ENCODE measurements around the gene DLK2. TPM values are rescaled to one million over a fixed set of nuclear protein-coding genes. Genes with fewer than 3 reads are reported as not detected.
"Not testable (repeated sequence)": the region's sequence is repeated elsewhere in the genome, so short reads cannot be mapped to it uniquely, and the experiment has no call there.

The DLK2 gene
- total and polyA plus RNA-seq, 12 donors = 0.28 to 5.1 (median 1.8) TPM; not detected in 1

DNA sequence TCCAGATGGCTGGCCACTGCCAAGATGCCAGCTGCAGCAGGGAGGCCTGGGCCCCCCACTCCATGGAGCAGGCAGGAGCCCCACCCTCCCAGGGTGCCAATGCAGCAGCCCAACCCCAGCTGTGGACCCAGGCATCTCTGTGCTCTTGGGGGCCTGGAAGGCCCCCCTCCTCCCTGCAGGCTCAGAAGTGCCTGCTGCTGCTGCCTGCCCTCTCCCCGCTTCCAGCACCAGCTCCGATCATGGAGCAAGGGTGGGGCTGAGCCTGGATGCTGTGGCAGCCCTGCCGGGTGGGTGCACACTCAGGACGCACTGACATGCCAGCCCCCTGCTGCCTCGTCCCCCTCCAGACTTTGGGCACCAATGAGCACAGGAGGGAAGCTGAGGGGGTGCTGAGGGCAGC, 42.8 kb downstream of the DLK2 start:
- ATAC-seq (peak in 1 of 8 donors; percentile 38), DNase-seq (no peak)
- H3K27ac ChIP-seq = no peak overlapping the region
- no peaks in the 10 kb centered on the region for H3K4me1 ChIP-seq
- 68 to 81% methylated on average over 5 of the region's 5 CpGs for WGBS, 2 donors
- peaks cover 0 to 17% (median 0%) of the 10 kb centered on the region in 7 donors for H3K27me3 ChIP-seq
- no peak overlapping the region for H3K4me3 ChIP-seq
- intact Hi-C loops (cut with DNase I) = no loop called here
- H3K36me3 ChIP-seq = no peaks in the 10 kb centered on the region
- no peaks in the 10 kb centered on the region for H3K9me3 ChIP-seq
- TF ChIP-seq, protein P1, sequence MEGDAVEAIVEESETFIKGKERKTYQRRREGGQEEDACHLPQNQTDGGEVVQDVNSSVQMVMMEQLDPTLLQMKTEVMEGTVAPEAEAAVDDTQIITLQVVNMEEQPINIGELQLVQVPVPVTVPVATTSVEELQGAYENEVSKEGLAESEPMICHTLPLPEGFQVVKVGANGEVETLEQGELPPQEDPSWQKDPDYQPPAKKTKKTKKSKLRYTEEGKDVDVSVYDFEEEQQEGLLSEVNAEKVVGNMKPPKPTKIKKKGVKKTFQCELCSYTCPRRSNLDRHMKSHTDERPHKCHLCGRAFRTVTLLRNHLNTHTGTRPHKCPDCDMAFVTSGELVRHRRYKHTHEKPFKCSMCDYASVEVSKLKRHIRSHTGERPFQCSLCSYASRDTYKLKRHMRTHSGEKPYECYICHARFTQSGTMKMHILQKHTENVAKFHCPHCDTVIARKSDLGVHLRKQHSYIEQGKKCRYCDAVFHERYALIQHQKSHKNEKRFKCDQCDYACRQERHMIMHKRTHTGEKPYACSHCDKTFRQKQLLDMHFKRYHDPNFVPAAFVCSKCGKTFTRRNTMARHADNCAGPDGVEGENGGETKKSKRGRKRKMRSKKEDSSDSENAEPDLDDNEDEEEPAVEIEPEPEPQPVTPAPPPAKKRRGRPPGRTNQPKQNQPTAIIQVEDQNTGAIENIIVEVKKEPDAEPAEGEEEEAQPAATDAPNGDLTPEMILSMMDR (IDR thresholded peaks at IDR 0.05) = no peak

DNA sequence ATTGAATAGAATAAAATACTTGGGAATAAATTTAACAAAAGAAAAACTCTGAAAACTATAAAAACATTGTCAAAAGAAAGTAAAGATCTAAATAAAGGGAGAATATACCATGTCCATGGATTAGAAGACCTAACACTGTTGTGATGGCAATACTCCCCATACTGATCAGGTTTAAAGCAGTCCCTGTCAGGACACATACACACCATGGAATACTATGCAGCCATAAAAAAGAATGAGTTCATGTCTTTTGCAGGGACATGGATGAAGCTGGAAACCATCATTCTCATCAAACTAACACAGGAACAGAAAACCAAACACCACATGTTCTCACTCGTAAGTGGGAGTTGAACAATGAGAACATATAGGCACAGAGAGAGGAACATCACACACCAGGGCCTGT, 44.6 kb downstream of the DLK2 start:
- H3K9me3 ChIP-seq; H3K36me3 ChIP-seq; H3K27ac ChIP-seq; H3K4me1 ChIP-seq; H3K4me3 ChIP-seq; intact Hi-C loops (cut with DNase I); ATAC-seq; DNase-seq: not testable (repeated sequence)
- WGBS, 2 donors = 88 to 93% methylated on average over 1 of the region's 1 CpG
- peaks cover 0 to 17% (median 0%) of the 10 kb centered on the region in 7 donors for H3K27me3 ChIP-seq

DNA sequence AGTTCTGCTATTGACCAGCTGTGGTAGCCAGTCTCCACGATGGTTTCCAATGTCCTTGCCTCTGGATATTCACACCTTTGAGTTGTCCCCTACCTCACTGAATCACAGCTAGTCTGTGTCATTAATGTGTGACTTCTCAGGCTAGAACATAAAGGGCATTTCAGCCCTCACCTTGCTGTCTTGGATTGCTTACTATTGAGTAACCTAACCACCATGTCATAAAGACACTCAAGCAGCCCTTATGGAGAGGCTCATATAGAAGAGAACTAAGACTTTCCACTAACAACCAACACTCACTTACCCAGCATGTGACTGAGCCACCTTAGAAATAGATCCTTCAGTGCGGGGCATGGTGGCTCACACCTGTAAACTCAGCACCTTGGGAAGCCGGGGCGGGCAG, 47.1 kb downstream of the DLK2 start:
- H3K27ac ChIP-seq = no peak overlapping the region
- DNase-seq (no peak), ATAC-seq (no peak)
- peaks cover 0 to 17% (median 0%) of the 10 kb centered on the region in 7 donors for H3K27me3 ChIP-seq
- intact Hi-C loops (cut with DNase I) = no loop called here
- H3K9me3 ChIP-seq = peaks cover 0 to 7% (median 0%) of the 10 kb centered on the region in 11 donors
- no peak overlapping the region for H3K4me3 ChIP-seq
- TF ChIP-seq, protein P1 (IDR thresholded peaks at IDR 0.05) = no peak
- no peaks in the 10 kb centered on the region for H3K4me1 ChIP-seq
- WGBS, 2 donors = 91 to 93% methylated on average over 4 of the region's 4 CpGs
- no peaks in the 10 kb centered on the region for H3K36me3 ChIP-seq

DNA sequence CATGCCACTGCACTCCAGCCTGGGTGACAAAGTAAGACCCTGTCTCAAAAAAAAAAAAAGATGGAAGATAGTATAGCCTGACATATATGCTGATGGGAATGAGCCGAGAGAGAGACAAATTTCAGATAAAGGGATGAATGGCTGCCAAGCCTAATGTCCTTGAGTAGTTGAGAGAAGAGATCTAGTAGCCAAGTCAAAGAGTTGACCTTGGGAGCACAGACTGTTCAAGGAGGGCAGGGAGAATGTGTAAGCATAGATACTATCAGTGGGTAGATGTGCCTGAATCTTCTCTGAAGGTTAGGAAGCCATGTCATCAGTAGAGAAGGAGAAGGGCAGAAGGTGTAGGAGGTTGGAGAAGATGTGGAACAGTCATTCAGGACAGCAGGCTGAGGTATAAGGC, 48.1 kb downstream of the DLK2 start:
- intact Hi-C loops (cut with DNase I) = no loop called here
- 45 to 53% methylated on average over 1 of the region's 1 CpG for WGBS, 2 donors

DNA sequence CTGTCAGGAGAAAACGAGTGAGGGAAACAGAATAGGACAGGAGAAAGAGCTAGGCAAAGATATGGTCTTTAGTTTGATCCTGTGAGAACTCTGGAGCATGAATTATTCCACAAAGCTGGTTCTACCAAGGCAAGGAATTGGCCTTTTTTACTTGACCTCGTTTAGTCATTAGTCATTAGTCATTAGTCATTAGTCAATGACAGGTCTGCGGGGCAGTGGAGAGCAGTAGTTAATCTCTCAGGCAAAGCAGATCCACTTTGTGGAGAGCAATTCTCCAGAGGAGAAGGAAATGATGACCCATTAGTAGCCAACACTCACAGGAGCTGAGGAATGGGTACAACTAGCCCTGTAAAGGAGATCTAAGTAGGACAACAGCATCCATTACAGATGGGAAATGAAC, 50.0 kb downstream of the DLK2 start:
- Histone ChIP-seq H3K36me3 (no peaks in the 10 kb centered on the region), H3K4me3 (no peak overlapping the region), H3K27me3 (peaks cover 0 to 17% (median 0%) of the 10 kb centered on the region in 7 donors), H3K9me3 (peaks cover 0 to 7% (median 0%) of the 10 kb centered on the region in 11 donors), H3K27ac (no peak overlapping the region), H3K4me1 (no peaks in the 10 kb centered on the region)
- TF ChIP-seq, protein P1 (IDR thresholded peaks at IDR 0.05) = no peak
- intact Hi-C loops (cut with DNase I) = no loop called here
- no peak for ATAC-seq
- no peak for DNase-seq
- 51 to 64% methylated on average over 3 of the region's 3 CpGs for WGBS, 2 donors

More for the DNA sequence above, 48.1 kb downstream of the DLK2 start:
- Histone ChIP-seq H3K36me3 (no peaks in the 10 kb centered on the region), H3K4me3 (no peak overlapping the region), H3K27ac (no peak overlapping the region), H3K27me3 (peaks cover 0 to 17% (median 0%) of the 10 kb centered on the region in 7 donors), H3K9me3 (peaks cover 0 to 7% (median 0%) of the 10 kb centered on the region in 11 donors), H3K4me1 (no peaks in the 10 kb centered on the region)
- ATAC-seq (no peak), DNase-seq (no peak)
- TF ChIP-seq, protein P1 (IDR thresholded peaks at IDR 0.05) = no peak
